ENCODE results near the gene AZIN2. TPM values are rescaled to one million over a fixed set of nuclear protein-coding genes. Genes with fewer than 3 reads are reported as not detected.

Gene AZIN2
- total RNA-seq, 6 experiments from 2014 or later = 0.62 to 1.2 (median 0.85) TPM

GRCh38 chr1:33140153-33141149 lies 59.5 kb downstream of the AZIN2 start:
- Histone ChIP-seq H3K9me3 (no peaks in the 10 kb centered on the region), H3K27me3 (no peaks in the 10 kb centered on the region), H3K36me3 (no peaks in the 10 kb centered on the region), H3K4me3 (no peak overlapping the region), H3K27ac (no peak overlapping the region), H3K4me1 (no peaks in the 10 kb centered on the region)
- WGBS (ENCODE audit: insufficient coverage, low coverage, low lambda C conversion rate, missing lambda C conversion rate) = 17% methylated on average over 1 of the region's 9 CpGs
- DNase-seq (no peak), ATAC-seq (no peak)
- TF ChIP-seq POLR2A (IDR thresholded peaks at IDR 0.05) = no peak
- TF ChIP-seq CTCF (IDR thresholded peaks at IDR 0.05) = no peak
- intact Hi-C loops (cut with DNase I) = no loop called here

GRCh38 chr1:33141216-33141615 lies 60.3 kb downstream of the AZIN2 start:
- no peak overlapping the region for H3K27ac ChIP-seq
- WGBS (ENCODE audit: insufficient coverage, low coverage, low lambda C conversion rate, missing lambda C conversion rate) = 90% methylated on average over 2 of the region's 2 CpGs
- intact Hi-C loops (cut with DNase I) = no loop called here

GRCh38 chr1:33141781-33142180 lies 60.8 kb downstream of the AZIN2 start:
- TF ChIP-seq POLR2A (IDR thresholded peaks at IDR 0.05) (no peak), CTCF (IDR thresholded peaks at IDR 0.05) (no peak)
- Histone ChIP-seq H3K36me3 (no peaks in the 10 kb centered on the region), H3K9me3 (no peaks in the 10 kb centered on the region), H3K27ac (no peak overlapping the region), H3K4me3 (no peak overlapping the region), H3K27me3 (no peaks in the 10 kb centered on the region), H3K4me1 (no peaks in the 10 kb centered on the region)
- intact Hi-C loops (cut with DNase I) = no loop called here
- no peak for ATAC-seq
- WGBS (ENCODE audit: insufficient coverage, low coverage, low lambda C conversion rate, missing lambda C conversion rate) = 67% methylated on average over 3 of the region's 3 CpGs
- DNase-seq = no peak

More at GRCh38 chr1:33141216-33141615, 60.3 kb downstream of the AZIN2 start:
- DNase-seq (no peak), ATAC-seq (no peak)
- Histone ChIP-seq H3K4me3 (no peak overlapping the region), H3K36me3 (no peaks in the 10 kb centered on the region), H3K4me1 (no peaks in the 10 kb centered on the region), H3K27me3 (no peaks in the 10 kb centered on the region), H3K9me3 (no peaks in the 10 kb centered on the region)
- TF ChIP-seq POLR2A (IDR thresholded peaks at IDR 0.05) = no peak
- TF ChIP-seq CTCF (IDR thresholded peaks at IDR 0.05) = no peak

GRCh38 chr1:33142483-33143064 lies 61.6 kb downstream of the AZIN2 start:
- intact Hi-C loops (cut with DNase I) = no loop called here

More at GRCh38 chr1:33142483-33143064, 61.6 kb downstream of the AZIN2 start:
- Histone ChIP-seq H3K36me3 (no peaks in the 10 kb centered on the region), H3K4me3 (no peak overlapping the region), H3K27me3 (no peaks in the 10 kb centered on the region), H3K4me1 (no peaks in the 10 kb centered on the region), H3K9me3 (no peaks in the 10 kb centered on the region), H3K27ac (no peak overlapping the region)
- DNase-seq (no peak), ATAC-seq (no peak)
- 68% methylated on average over 7 of the region's 7 CpGs for WGBS (ENCODE audit: insufficient coverage, low coverage, low lambda C conversion rate, missing lambda C conversion rate)
- TF ChIP-seq CTCF (IDR thresholded peaks at IDR 0.05) (no peak), POLR2A (IDR thresholded peaks at IDR 0.05) (no peak)

Measured in right lobe of liver (tissue), 6 donors.